ENCODE data around the gene KLHL22.
"Not testable (repeated sequence)": the region's sequence is repeated elsewhere in the genome, so short reads cannot be mapped to it uniquely, and the experiment has no call there.

Gene KLHL22

GRCh38 chr22:20393705-20394476 is 101.7 kb downstream of the KLHL22 start, which contains the start of gene ZNF74:
Gene ZNF74 (plus strand): TSS chr22:20394151. CDS start chr22:20394629, 478 bp downstream.
- peak; percentile 96 for ATAC-seq
- TF ChIP-seq ESRRG (CRISPR knock-in tag; IDR thresholded peaks at IDR 0.05) (0 out of 2 replicates have a peak, but pooled peaks have one; percentile 50), CREB5 (CRISPR knock-in tag; IDR thresholded peaks at IDR 0.05; ENCODE audit: low read depth) (no peak)

GRCh38 chr22:20392983-20393704 is 102.5 kb downstream of the KLHL22 start:
- TF ChIP-seq ZFP30 (CRISPR knock-in tag; IDR thresholded peaks at IDR 0.05), result no peak
- no peak for TF ChIP-seq GLIS3 (CRISPR knock-in tag; IDR thresholded peaks at IDR 0.05)
- no peak for TF ChIP-seq POU6F1 (CRISPR knock-in tag; IDR thresholded peaks at IDR 0.05; ENCODE audit: borderline replicate concordance, low read depth)
- no peak for TF ChIP-seq CSDC2 (CRISPR knock-in tag; IDR thresholded peaks at IDR 0.05)
- TF ChIP-seq ZNF70 (CRISPR knock-in tag; IDR thresholded peaks at IDR 0.05), result no peak
- no peak for TF ChIP-seq ISL1 (CRISPR knock-in tag; IDR thresholded peaks at IDR 0.05)
- no peak for TF ChIP-seq PATZ1 (CRISPR knock-in tag; IDR thresholded peaks at IDR 0.05; ENCODE audit: borderline replicate concordance)
- no peak for ATAC-seq

- ATAC-seq, result not testable (repeated sequence)
Observed at GRCh38 chr22:20392365-20392881, 103.2 kb downstream of the KLHL22 start.
